ENCODE data around the gene PLXNB3. TPM values are rescaled to one million over a fixed set of nuclear protein-coding genes. Genes with fewer than 3 reads are reported as not detected.

Gene PLXNB3
- total RNA-seq, 1 experiment from 2014 or later: 41.4 TPM

DNA sequence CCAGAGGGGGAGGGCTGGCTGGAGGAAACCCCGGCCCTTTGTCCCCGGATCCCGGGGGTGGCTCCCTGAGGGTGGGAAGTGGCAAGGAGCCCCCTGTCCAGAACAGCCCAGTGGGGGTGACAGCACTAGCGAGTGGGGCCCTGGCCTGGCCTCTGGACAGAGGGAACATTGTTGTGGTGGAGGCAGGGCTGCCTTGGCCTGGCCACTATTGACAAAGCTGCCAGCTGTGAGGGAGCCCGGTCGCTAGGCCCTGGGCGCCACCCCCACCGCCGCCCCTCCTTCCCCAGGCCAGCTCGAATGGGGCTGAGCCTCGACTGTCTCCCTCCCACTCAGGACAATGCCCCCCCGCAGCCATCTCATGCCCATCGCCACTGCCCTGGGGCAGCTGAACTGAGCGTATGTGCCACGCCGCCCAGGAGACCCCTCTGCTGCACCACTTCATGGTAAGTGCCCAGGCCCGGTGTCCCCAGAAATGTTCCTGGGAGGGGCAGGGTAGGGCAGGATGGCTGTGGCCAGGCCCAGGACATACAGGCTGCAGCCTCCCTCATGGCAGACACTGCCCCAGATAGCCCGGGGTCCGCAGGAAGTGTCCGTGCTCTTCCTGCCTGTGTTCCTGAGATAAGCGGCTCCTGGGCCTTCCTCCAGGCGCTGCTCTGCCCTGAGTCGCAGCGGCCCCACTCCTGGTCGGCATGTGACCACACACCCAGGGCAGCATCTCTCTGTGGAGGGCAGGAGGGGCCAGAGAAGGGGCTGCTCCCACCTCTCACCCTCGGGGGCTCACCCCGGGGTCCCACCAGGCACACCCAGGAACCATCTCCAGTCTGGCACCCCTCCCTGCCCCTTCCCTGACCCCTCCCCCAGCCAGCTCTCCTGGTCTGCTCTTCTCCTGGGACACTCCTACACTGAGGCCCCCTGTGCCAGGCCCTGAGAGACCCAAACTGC, 1.4 kb downstream of the PLXNB3 start:
- intact Hi-C loops (cut with micrococcal nuclease; ENCODE audit: unreplicated experiment): loop anchor here (1.0 to 5.0 kb wide), 2 partner anchors 29 to 767 kb away; partner anchors contain the start of genes IDH3G and SSR4
- H3K4me3 ChIP-seq: peak overlapping the region; percentile 49; the same call in 1 of the 2 replicates
- peaks cover 7% of the 10 kb centered on the region; the same call in 1 of the 2 replicates for H3K4me1 ChIP-seq (replicated peaks; ENCODE audit: insufficient read depth)
- H3K4me2 ChIP-seq: peak overlapping the region; percentile 83
- no peaks in the 10 kb centered on the region for H4K20me1 ChIP-seq (ENCODE audit: insufficient read depth)
- DNase-seq: peak in 1 of 2 experiments; percentile 34
- no peak overlapping the region for H2AFZ ChIP-seq
- H3K27me3 ChIP-seq (ENCODE audit: insufficient read depth, low read depth): no peaks in the 10 kb centered on the region
- H3K9me3 ChIP-seq (ENCODE audit: insufficient read depth, low read depth): no peaks in the 10 kb centered on the region
- H3K9me2 ChIP-seq (ENCODE audit: insufficient read depth): no peaks in the 10 kb centered on the region
- no TSS peak for BruUV-seq (replicated peaks)
- no peaks in the 10 kb centered on the region for H3K79me2 ChIP-seq (ENCODE audit: low read depth)
- no peaks in the 10 kb centered on the region for H3F3A ChIP-seq (ENCODE audit: insufficient read depth, low read depth)
- ChIA-PET CTCF (interaction anchor here (0.9 to 1.3 kb wide), 2 partner anchors 119 to 183 kb away, joined by 3 to 4 read pairs; no protein-coding TSS in a partner anchor), POLR2A (ENCODE audit: unreplicated experiment) (interaction anchor here (0.6 to 0.7 kb wide), 3 partner anchors 44 to 163 kb away, joined by 4 to 9 read pairs (median 4); no protein-coding TSS in a partner anchor)
- H3K27ac ChIP-seq: no peak overlapping the region
- TF ChIP-seq, protein P1, sequence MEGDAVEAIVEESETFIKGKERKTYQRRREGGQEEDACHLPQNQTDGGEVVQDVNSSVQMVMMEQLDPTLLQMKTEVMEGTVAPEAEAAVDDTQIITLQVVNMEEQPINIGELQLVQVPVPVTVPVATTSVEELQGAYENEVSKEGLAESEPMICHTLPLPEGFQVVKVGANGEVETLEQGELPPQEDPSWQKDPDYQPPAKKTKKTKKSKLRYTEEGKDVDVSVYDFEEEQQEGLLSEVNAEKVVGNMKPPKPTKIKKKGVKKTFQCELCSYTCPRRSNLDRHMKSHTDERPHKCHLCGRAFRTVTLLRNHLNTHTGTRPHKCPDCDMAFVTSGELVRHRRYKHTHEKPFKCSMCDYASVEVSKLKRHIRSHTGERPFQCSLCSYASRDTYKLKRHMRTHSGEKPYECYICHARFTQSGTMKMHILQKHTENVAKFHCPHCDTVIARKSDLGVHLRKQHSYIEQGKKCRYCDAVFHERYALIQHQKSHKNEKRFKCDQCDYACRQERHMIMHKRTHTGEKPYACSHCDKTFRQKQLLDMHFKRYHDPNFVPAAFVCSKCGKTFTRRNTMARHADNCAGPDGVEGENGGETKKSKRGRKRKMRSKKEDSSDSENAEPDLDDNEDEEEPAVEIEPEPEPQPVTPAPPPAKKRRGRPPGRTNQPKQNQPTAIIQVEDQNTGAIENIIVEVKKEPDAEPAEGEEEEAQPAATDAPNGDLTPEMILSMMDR (conservative IDR thresholded peaks at IDR 0.05): no peak
- no peak for TF ChIP-seq EZH2 (IDR thresholded peaks at IDR 0.05; ENCODE audit: low read depth)
- H3K36me3 ChIP-seq (ENCODE audit: low read depth): no peaks in the 10 kb centered on the region

DNA sequence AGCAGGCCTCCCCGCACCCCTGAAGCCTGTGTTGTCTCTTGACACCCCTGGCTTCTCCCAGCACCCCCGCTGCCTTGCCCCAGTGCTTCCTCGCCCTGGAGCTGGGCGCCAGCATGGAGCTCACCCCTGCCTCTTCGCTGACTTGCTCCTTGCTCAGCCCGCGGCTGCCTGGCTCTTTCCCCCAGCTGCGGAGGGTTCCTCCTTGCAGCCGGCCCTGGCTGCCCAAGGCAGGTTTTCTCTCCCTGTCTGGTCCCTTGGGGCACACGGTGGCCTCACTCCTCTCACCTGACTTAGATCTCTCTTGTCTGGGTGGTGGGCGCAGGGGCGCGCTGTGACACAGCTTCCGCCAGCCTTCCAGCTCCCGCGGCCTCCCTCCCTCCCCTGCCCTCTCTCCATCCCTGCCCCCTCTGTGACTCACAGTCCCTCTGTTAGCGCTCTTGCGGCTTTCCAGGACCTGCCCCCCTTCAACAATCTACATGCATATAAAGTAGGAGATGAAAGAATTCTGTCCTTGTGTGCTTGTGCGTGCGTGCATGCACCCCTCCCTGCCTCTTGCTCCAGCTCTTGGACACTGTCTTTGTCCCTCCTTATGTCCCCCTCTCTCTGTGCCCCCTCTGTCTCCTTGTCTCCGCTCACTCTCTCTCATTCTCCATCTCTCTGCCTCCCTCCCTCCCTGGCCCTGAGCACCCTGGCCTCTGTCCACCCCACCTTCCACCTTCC, 2.2 kb downstream of the PLXNB3 start:
- no peak overlapping the region for H3K27ac ChIP-seq
- ChIA-PET POLR2A (ENCODE audit: unreplicated experiment) (interaction anchor here (0.6 to 0.7 kb wide), 3 partner anchors 45 to 162 kb away, joined by 4 to 9 read pairs (median 4); no protein-coding TSS in a partner anchor), CTCF (interaction anchor here (0.6 to 1.3 kb wide), 3 partner anchors 118 to 182 kb away, joined by 3 to 17 read pairs (median 4); no protein-coding TSS in a partner anchor)
- intact Hi-C loops (cut with micrococcal nuclease; ENCODE audit: unreplicated experiment): loop anchor here (1.0 to 5.0 kb wide), 2 partner anchors 28 to 766 kb away; partner anchors contain the start of genes IDH3G and SSR4
- no peaks in the 10 kb centered on the region for H3K79me2 ChIP-seq (ENCODE audit: low read depth)
- no peak overlapping the region for H2AFZ ChIP-seq
- no peaks in the 10 kb centered on the region for H3K9me3 ChIP-seq (ENCODE audit: insufficient read depth, low read depth)
- TSS peak; percentile 26 for BruUV-seq (replicated peaks)
- no peaks in the 10 kb centered on the region for H3F3A ChIP-seq (ENCODE audit: insufficient read depth, low read depth)
- H4K20me1 ChIP-seq (ENCODE audit: insufficient read depth): no peaks in the 10 kb centered on the region
- no peaks in the 10 kb centered on the region for H3K27me3 ChIP-seq (ENCODE audit: insufficient read depth, low read depth)
- peak; percentile 49 to 61 for DNase-seq
- no peaks in the 10 kb centered on the region for H3K36me3 ChIP-seq (ENCODE audit: low read depth)
- no peaks in the 10 kb centered on the region for H3K9me2 ChIP-seq (ENCODE audit: insufficient read depth)
- TF ChIP-seq, protein P1 (conservative IDR thresholded peaks at IDR 0.05): no peak
- TF ChIP-seq EZH2 (IDR thresholded peaks at IDR 0.05; ENCODE audit: low read depth): no peak
- peaks cover 7% of the 10 kb centered on the region; the same call in 1 of the 2 replicates for H3K4me1 ChIP-seq (replicated peaks; ENCODE audit: insufficient read depth)
- H3K4me2 ChIP-seq: peak overlapping the region; percentile 72
- peak overlapping the region; percentile 49; the same call in 1 of the 2 replicates for H3K4me3 ChIP-seq
